Measurements from ENCODE around the gene NCOR2. TPM values are rescaled to one million over a fixed set of nuclear protein-coding genes. Genes with fewer than 3 reads are reported as not detected.

Gene NCOR2
- total and polyA plus RNA-seq, 7 donors: 44.1 to 164 (median 134) TPM

GRCh38 chr12:124548854-124549378 lies 18.5 kb downstream of the NCOR2 start:
- peak overlapping the region; percentile 74 for H3K27ac ChIP-seq
- no peaks in the 10 kb centered on the region for H3K9me3 ChIP-seq
- no peaks in the 10 kb centered on the region for H3K27me3 ChIP-seq (ENCODE audit: insufficient read depth in 3 of 3, low read length in 2 of 3)
- no peaks in the 10 kb centered on the region for H3K36me3 ChIP-seq (ENCODE audit: insufficient read depth in 1 of 2, low read depth in 1 of 2)
- peak; percentile 64 to 81 for DNase-seq
- TF ChIP-seq CTCF (IDR thresholded peaks at IDR 0.05): no peak
- intact Hi-C loops (cut with DNase I): loop anchor here in 1 of 2 donors (10.0 kb wide), 1 partner anchor 514 kb away; no protein-coding TSS in a partner anchor
- H3K4me3 ChIP-seq: peak overlapping the region; percentile 41
- peaks cover 78% of the 10 kb centered on the region for H3K4me1 ChIP-seq
- 26 to 34% (median 31%) methylated on average over 23 to 24 of the region's 24 CpGs for WGBS, 3 donors
- peak; percentile 63 to 85 (median 76) for ATAC-seq

GRCh38 chr12:124547626-124548025 lies 19.8 kb downstream of the NCOR2 start:
- DNase-seq (no peak), ATAC-seq (no peak)
- no peaks in the 10 kb centered on the region for H3K9me3 ChIP-seq
- TF ChIP-seq CTCF (IDR thresholded peaks at IDR 0.05): no peak
- no peak overlapping the region for H3K27ac ChIP-seq
- H3K4me3 ChIP-seq: no peak overlapping the region
- H3K36me3 ChIP-seq (ENCODE audit: insufficient read depth in 1 of 2, low read depth in 1 of 2): no peaks in the 10 kb centered on the region
- intact Hi-C loops (cut with DNase I): loop anchor here in 1 of 2 donors (10.0 kb wide), 1 partner anchor 513 kb away; no protein-coding TSS in a partner anchor
- H3K27me3 ChIP-seq (ENCODE audit: insufficient read depth in 3 of 3, low read length in 2 of 3): no peaks in the 10 kb centered on the region
- 96 to 100% (median 98%) methylated on average over 3 of the region's 3 CpGs for WGBS, 3 donors
- H3K4me1 ChIP-seq: peaks cover 85% of the 10 kb centered on the region

- no peaks in the 10 kb centered on the region for H3K36me3 ChIP-seq (ENCODE audit: insufficient read depth in 1 of 2, low read depth in 1 of 2)
- WGBS, 3 donors: 77 to 88% (median 82%) methylated on average over 23 to 26 of the region's 26 CpGs
- TF ChIP-seq CTCF (IDR thresholded peaks at IDR 0.05): no peak
- H3K4me1 ChIP-seq: peaks cover 75% of the 10 kb centered on the region
- H3K27me3 ChIP-seq (ENCODE audit: insufficient read depth in 3 of 3, low read length in 2 of 3): no peaks in the 10 kb centered on the region
- intact Hi-C loops (cut with DNase I): loop anchor here in 1 of 2 donors (10.0 kb wide), 1 partner anchor 511 kb away; no protein-coding TSS in a partner anchor
- no peak for DNase-seq
- H3K4me3 ChIP-seq: no peak overlapping the region
- H3K9me3 ChIP-seq: no peaks in the 10 kb centered on the region
- ATAC-seq: no peak
- H3K27ac ChIP-seq: no peak overlapping the region
Measured at GRCh38 chr12:124545508-124546418, 21.6 kb downstream of the NCOR2 start.

- Histone ChIP-seq H3K27me3 (ENCODE audit: insufficient read depth in 3 of 3, low read length in 2 of 3) (no peaks in the 10 kb centered on the region), H3K27ac (no peak overlapping the region), H3K4me3 (no peak overlapping the region), H3K4me1 (peaks cover 67% of the 10 kb centered on the region), H3K36me3 (ENCODE audit: insufficient read depth in 1 of 2, low read depth in 1 of 2) (no peaks in the 10 kb centered on the region), H3K9me3 (no peaks in the 10 kb centered on the region)
- intact Hi-C loops (cut with DNase I): loop anchor here in 1 of 2 donors (10.0 kb wide), 1 partner anchor 510 kb away; no protein-coding TSS in a partner anchor
- no peak for TF ChIP-seq CTCF (IDR thresholded peaks at IDR 0.05)
- ATAC-seq (no peak), DNase-seq (no peak)
- WGBS, 3 donors: 77 to 85% (median 81%) methylated on average over 8 of the region's 8 CpGs
Measured at GRCh38 chr12:124544983-124545382, 22.4 kb downstream of the NCOR2 start.
